ENCODE data around the gene CAPN11.

- TF ChIP-seq CTCF (IDR thresholded peaks at IDR 0.05; ENCODE audit: extremely low read depth in 1 of 2, insufficient read depth in 1 of 2, low read depth in 1 of 2, low read length in 2 of 2) (no peak), POLR2A (IDR thresholded peaks at IDR 0.05; ENCODE audit: low read depth, low read length) (no peak), JUN (IDR thresholded peaks at IDR 0.05; ENCODE audit: borderline replicate concordance, insufficient read depth, insufficient read length, low read depth) (no peak), POLR2AphosphoS5 (IDR thresholded peaks at IDR 0.05; ENCODE audit: insufficient read depth, low read depth, low read length) (no peak), MAX (IDR thresholded peaks at IDR 0.05; ENCODE audit: insufficient read depth, insufficient read length) (no peak), EZH2 (IDR thresholded peaks at IDR 0.05; ENCODE audit: borderline replicate concordance, low read depth, low read length, severe bottlenecking) (no peak)
These were observed 71.5 kb downstream of the CAPN11 start for GRCh38 chr6:44230034-44230675.

All from endothelial cell of umbilical vein (primary cell).